Measurements from ENCODE around the gene GJB3.

GJB3 gene

GRCh38 chr1:34749992-34750391 lies 31.0 kb upstream of the GJB3 start:
- no peak for TF ChIP-seq CTCF (IDR thresholded peaks at IDR 0.05; ENCODE audit: control insufficient read depth, insufficient read depth, low read depth, low read length, missing control alignments)
- H3K4me3 ChIP-seq (ENCODE audit: control insufficient read depth, low read depth, low read length) = no peak overlapping the region
- no peak for DNase-seq (ENCODE audit: low read depth)

GRCh38 chr1:34750610-34751009 lies 30.4 kb upstream of the GJB3 start:
- H3K4me3 ChIP-seq (ENCODE audit: control insufficient read depth, low read depth, low read length) = no peak overlapping the region
- no peak for DNase-seq (ENCODE audit: low read depth)
- TF ChIP-seq CTCF (IDR thresholded peaks at IDR 0.05; ENCODE audit: control insufficient read depth, insufficient read depth, low read depth, low read length, missing control alignments) = no peak

- TF ChIP-seq CTCF (IDR thresholded peaks at IDR 0.05; ENCODE audit: control insufficient read depth, insufficient read depth, low read depth, low read length, missing control alignments) = no peak
- no peak for DNase-seq (ENCODE audit: low read depth)
Measured at GRCh38 chr1:34753163-34753562, 27.9 kb upstream of the GJB3 start.

GRCh38 chr1:34754964-34755637 lies 25.9 kb upstream of the GJB3 start, which contains the start of gene GJB5:
GJB5 (plus strand) TSS chr1:34755047; CDS start chr1:34757331, 2,284 bp downstream.
- no peak within 1 kb of the TSS for H3K4me3 ChIP-seq (ENCODE audit: control insufficient read depth, low read depth, low read length)
- TF ChIP-seq CTCF (IDR thresholded peaks at IDR 0.05; ENCODE audit: control insufficient read depth, insufficient read depth, low read depth, low read length, missing control alignments) = no peak
- no peak for DNase-seq (ENCODE audit: low read depth)

More at GRCh38 chr1:34753163-34753562, 27.9 kb upstream of the GJB3 start:
- no peak overlapping the region for H3K4me3 ChIP-seq (ENCODE audit: control insufficient read depth, low read depth, low read length)

- no peak for TF ChIP-seq CTCF (IDR thresholded peaks at IDR 0.05; ENCODE audit: control insufficient read depth, insufficient read depth, low read depth, low read length, missing control alignments)
- H3K4me3 ChIP-seq (ENCODE audit: control insufficient read depth, low read depth, low read length) = no peak overlapping the region
- DNase-seq (ENCODE audit: low read depth) = no peak
Measured at GRCh38 chr1:34755961-34756360, 25.1 kb upstream of the GJB3 start.

- no peak for TF ChIP-seq CTCF (IDR thresholded peaks at IDR 0.05; ENCODE audit: control insufficient read depth, insufficient read depth, low read depth, low read length, missing control alignments)
- DNase-seq (ENCODE audit: low read depth) = no peak
- H3K4me3 ChIP-seq (ENCODE audit: control insufficient read depth, low read depth, low read length) = no peak overlapping the region
Measured at GRCh38 chr1:34757386-34757785, 23.6 kb upstream of the GJB3 start.

Data from AG09309 (cell line).